WTC11 (cell line): Measurements from ENCODE around the gene BAG1. TPM values are rescaled to one million over a fixed set of nuclear protein-coding genes. Genes with fewer than 3 reads are reported as not detected.
A peak's percentile ranks its signal among the peaks of the same experiment; 100 is the strongest.

Experiments used
- ATAC-seq: fragments of 200-7000 bp; cut with Tn5 transposase; 2 replicates; pipeline ENCODE4 v1.10.0; 2021; ENCODE audit warnings: mild to moderate bottlenecking, moderate library complexity
- CTCF ChIA-PET: fragments of 300-600 bp; sonication (Branson Sonifier 250); formaldehyde crosslinking; loops from one replicate; lab custom pipeline; 2021; ENCODE audit warnings: antibody characterized with exemption; lab: Charles Lee
- POLR2A ChIA-PET: fragments of 350-600 bp; sonication (Branson Sonifier 250); formaldehyde crosslinking; loops from one replicate; lab custom pipeline; 2021; ENCODE audit warnings: antibody characterized with exemption; lab: Charles Lee
- DNase-seq: peaks from one replicate; pipeline ENCODE4 v3.0.0; 2021; ENCODE audit warnings: low spot score
- H3K27ac Mint-ChIP-seq: 2 replicates; pipeline ENCODE4 v1.8.0; 2021; ENCODE audit warnings: mixed read lengths
- H3K27me3 Mint-ChIP-seq: 2 replicates; pipeline ENCODE4 v1.8.0; 2021; ENCODE audit warnings: low read depth, mild to moderate bottlenecking, moderate library complexity, mixed read lengths
- H3K36me3 Mint-ChIP-seq: 2 replicates; pipeline ENCODE4 v1.8.0; 2021; ENCODE audit warnings: mixed read lengths
- H3K4me1 Mint-ChIP-seq: 2 replicates; pipeline ENCODE4 v1.8.0; 2022; ENCODE audit warnings: mixed read lengths
- H3K4me3 Mint-ChIP-seq: 2 replicates; pipeline ENCODE4 v1.8.0; 2021; ENCODE audit warnings: mild to moderate bottlenecking, moderate library complexity, mixed read lengths
- H3K9me3 Mint-ChIP-seq: 2 replicates; pipeline ENCODE4 v1.8.0; 2021; ENCODE audit warnings: mixed read lengths
- ATF1 ChIP-seq: sonication (generic); formaldehyde crosslinking; IDR thresholded peaks from 2 replicates; pipeline ENCODE4 v1.8.1; 2023; ENCODE audit warnings: mild to moderate bottlenecking, moderate library complexity, missing genetic modification reagents
- GABPB1 ChIP-seq: sonication (generic); formaldehyde crosslinking; IDR thresholded peaks from 2 replicates; pipeline ENCODE4 v1.8.1; 2023; ENCODE audit warnings: mild to moderate bottlenecking, missing genetic modification reagents
- HMGXB4 ChIP-seq: sonication (generic); formaldehyde crosslinking; IDR thresholded peaks from 2 replicates; pipeline ENCODE4 v1.8.1; 2023; ENCODE audit warnings: mild to moderate bottlenecking, moderate library complexity, missing genetic modification reagents
- IRF1 ChIP-seq: sonication (generic); formaldehyde crosslinking; IDR thresholded peaks from 2 replicates; pipeline ENCODE4 v1.8.0; 2023; ENCODE audit warnings: missing genetic modification reagents
- JAZF1 ChIP-seq: fragments of 250-450 bp; sonication (Bioruptor Pico); IDR thresholded peaks from 2 replicates; pipeline ENCODE4 v1.9.0; 2021; ENCODE audit warnings: moderate library complexity, mild to moderate bottlenecking, inconsistent platforms
- RELA ChIP-seq: sonication (generic); formaldehyde crosslinking; IDR thresholded peaks from 2 replicates; pipeline ENCODE4 v1.8.1; 2022; ENCODE audit warnings: missing genetic modification reagents, mild to moderate bottlenecking, borderline replicate concordance
- ZNF121 ChIP-seq: sonication (generic); formaldehyde crosslinking; IDR thresholded peaks from 2 replicates; pipeline ENCODE4 v1.8.0; 2023; ENCODE audit warnings: missing genetic modification reagents
- ZNF138 ChIP-seq: sonication (generic); formaldehyde crosslinking; conservative IDR thresholded peaks from 2 replicates; pipeline ENCODE4 v1.8.1; 2022; ENCODE audit warnings: mild to moderate bottlenecking, moderate library complexity, missing genetic modification reagents
- ZNF263 ChIP-seq: sonication (generic); formaldehyde crosslinking; IDR thresholded peaks from 2 replicates; pipeline ENCODE4 v1.8.1; 2022; ENCODE audit warnings: low read depth, mild to moderate bottlenecking, moderate library complexity, missing genetic modification reagents
- ZNF281 ChIP-seq: sonication (generic); formaldehyde crosslinking; IDR thresholded peaks from 2 replicates; pipeline ENCODE4 v1.8.0; 2023; ENCODE audit warnings: mild to moderate bottlenecking, missing genetic modification reagents
- ZNF416 ChIP-seq: fragments of 250-450 bp; sonication (Bioruptor Pico); IDR thresholded peaks from 2 replicates; pipeline ENCODE4 v1.9.0; 2021; ENCODE audit warnings: mild to moderate bottlenecking, inconsistent platforms
- ZNF671 ChIP-seq: fragments of 250-450 bp; sonication (Bioruptor Pico); IDR thresholded peaks from 2 replicates; pipeline ENCODE4 v1.8.0; 2021; ENCODE audit warnings: mild to moderate bottlenecking
- total RNA-seq: library from RNA; stranded (reverse); gene quantifications from 3 replicates; pipeline ENCODE4 v1.2.3, GENCODE V29; 2021
- TF ChIP-seq, protein P1 (sequence below): sonication (generic); formaldehyde crosslinking; IDR thresholded peaks from 2 replicates; pipeline ENCODE4 v1.8.1; 2023; ENCODE audit warnings: mild to moderate bottlenecking, missing genetic modification reagents, borderline replicate concordance
- TF ChIP-seq, protein P2 (sequence below): sonication (generic); formaldehyde crosslinking; IDR thresholded peaks from 2 replicates; pipeline ENCODE4 v1.8.0; 2022; ENCODE audit warnings: mild to moderate bottlenecking, missing genetic modification reagents

Gene BAG1
- total RNA-seq, 1 experiment from 2014 or later, result 52.9 TPM

GRCh38 chr9:33244137-33244784 is 20.2 kb downstream of the BAG1 start:
- POLR2A ChIA-PET, result interaction anchor here (0.6 kb wide), 1 partner anchor 46 kb away, joined by 5 read pairs; the partner anchor contains the start of gene NFX1
- Mint-ChIP-seq H3K27me3 (no peaks in the 10 kb centered on the region), H3K36me3 (no peaks in the 10 kb centered on the region), H3K4me1 (no peaks in the 10 kb centered on the region), H3K9me3 (no peaks in the 10 kb centered on the region), H3K4me3 (no peak overlapping the region), H3K27ac (no peak overlapping the region)
- TF ChIP-seq ZNF121 (CRISPR knock-in tag) (no peak), GABPB1 (peak; percentile 51; the same call in 1 of the 2 replicates)
- DNase-seq (no peak), ATAC-seq (no peak)
- CTCF ChIA-PET, result no interaction called here

DNA sequence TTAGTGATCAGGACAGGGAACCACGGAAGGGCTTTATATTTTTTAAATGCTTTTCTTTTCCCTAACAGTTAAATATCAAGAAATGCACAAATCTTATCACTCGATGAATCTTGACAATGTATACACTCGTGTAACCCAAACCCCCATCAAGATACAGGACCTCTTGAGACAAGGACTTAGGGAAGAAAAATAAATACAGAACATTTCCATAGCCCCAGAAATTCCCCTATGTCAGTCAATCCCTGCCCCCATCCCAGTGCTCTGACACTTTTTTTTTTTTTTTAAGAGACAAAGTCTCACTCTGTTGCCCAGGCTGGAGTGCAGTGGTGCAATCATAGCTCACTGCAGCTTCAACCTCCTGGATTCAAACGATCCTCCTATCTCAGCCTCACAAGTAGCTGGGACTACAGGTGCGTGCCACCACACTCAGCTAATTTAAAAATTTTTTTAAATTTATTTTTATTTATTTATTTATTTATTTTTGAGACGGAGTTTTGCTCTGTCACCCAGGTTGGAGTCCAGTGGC is 21.8 kb downstream of the BAG1 start:
- Mint-ChIP-seq H3K9me3 (no peaks in the 10 kb centered on the region), H3K4me1 (no peaks in the 10 kb centered on the region), H3K4me3 (no peak overlapping the region), H3K36me3 (no peaks in the 10 kb centered on the region), H3K27me3 (no peaks in the 10 kb centered on the region), H3K27ac (no peak overlapping the region)
- no peak for ATAC-seq
- no peak for DNase-seq
- ChIA-PET CTCF (interaction anchor here (1.4 to 3.3 kb wide), 3 partner anchors 9 to 173 kb away, joined by 3 to 12 read pairs (median 4); no protein-coding TSS in a partner anchor), POLR2A (no interaction called here)
- TF ChIP-seq ZNF416 (CRISPR knock-in tag), result no peak
- TF ChIP-seq ZNF281, result no peak
- TF ChIP-seq, protein P1, sequence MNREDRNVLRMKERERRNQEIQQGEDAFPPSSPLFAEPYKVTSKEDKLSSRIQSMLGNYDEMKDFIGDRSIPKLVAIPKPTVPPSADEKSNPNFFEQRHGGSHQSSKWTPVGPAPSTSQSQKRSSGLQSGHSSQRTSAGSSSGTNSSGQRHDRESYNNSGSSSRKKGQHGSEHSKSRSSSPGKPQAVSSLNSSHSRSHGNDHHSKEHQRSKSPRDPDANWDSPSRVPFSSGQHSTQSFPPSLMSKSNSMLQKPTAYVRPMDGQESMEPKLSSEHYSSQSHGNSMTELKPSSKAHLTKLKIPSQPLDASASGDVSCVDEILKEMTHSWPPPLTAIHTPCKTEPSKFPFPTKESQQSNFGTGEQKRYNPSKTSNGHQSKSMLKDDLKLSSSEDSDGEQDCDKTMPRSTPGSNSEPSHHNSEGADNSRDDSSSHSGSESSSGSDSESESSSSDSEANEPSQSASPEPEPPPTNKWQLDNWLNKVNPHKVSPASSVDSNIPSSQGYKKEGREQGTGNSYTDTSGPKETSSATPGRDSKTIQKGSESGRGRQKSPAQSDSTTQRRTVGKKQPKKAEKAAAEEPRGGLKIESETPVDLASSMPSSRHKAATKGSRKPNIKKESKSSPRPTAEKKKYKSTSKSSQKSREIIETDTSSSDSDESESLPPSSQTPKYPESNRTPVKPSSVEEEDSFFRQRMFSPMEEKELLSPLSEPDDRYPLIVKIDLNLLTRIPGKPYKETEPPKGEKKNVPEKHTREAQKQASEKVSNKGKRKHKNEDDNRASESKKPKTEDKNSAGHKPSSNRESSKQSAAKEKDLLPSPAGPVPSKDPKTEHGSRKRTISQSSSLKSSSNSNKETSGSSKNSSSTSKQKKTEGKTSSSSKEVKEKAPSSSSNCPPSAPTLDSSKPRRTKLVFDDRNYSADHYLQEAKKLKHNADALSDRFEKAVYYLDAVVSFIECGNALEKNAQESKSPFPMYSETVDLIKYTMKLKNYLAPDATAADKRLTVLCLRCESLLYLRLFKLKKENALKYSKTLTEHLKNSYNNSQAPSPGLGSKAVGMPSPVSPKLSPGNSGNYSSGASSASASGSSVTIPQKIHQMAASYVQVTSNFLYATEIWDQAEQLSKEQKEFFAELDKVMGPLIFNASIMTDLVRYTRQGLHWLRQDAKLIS (CRISPR knock-in tag), result no peak
- TF ChIP-seq ZNF138 (CRISPR knock-in tag), result no peak
- no peak for TF ChIP-seq ATF1 (CRISPR knock-in tag)
- TF ChIP-seq JAZF1 (CRISPR knock-in tag), result no peak
- TF ChIP-seq ZNF671 (CRISPR knock-in tag), result no peak
- no peak for TF ChIP-seq IRF1 (CRISPR knock-in tag)
- TF ChIP-seq, protein P2, sequence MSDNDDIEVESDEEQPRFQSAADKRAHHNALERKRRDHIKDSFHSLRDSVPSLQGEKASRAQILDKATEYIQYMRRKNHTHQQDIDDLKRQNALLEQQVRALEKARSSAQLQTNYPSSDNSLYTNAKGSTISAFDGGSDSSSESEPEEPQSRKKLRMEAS (CRISPR knock-in tag), result no peak

DNA sequence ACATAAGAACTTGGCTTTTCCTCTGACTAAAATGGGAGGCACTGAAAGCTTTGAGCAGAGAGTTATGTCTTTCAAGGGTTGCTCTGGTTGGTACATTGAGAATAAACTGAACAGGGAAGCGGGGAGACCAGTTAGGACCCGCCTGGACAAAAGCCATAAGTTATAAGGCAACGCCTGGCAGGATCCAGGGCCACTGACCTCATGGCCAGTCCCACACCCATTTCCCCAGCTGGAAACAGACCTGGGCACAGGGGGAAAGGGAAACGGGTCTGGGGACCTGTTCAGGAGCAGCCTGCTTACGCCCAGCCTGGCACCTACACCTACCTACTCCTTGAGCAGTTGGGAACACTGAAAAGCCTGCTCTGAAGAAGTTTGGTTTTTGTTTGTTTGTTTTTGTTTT is 23.2 kb downstream of the BAG1 start:
- Mint-ChIP-seq H3K4me3 (no peak overlapping the region), H3K27me3 (peaks cover 5% of the 10 kb centered on the region), H3K36me3 (no peaks in the 10 kb centered on the region), H3K4me1 (no peaks in the 10 kb centered on the region), H3K9me3 (no peaks in the 10 kb centered on the region), H3K27ac (no peak overlapping the region)
- ChIA-PET POLR2A (no interaction called here), CTCF (interaction anchor here (3.3 kb wide), 1 partner anchor 15 kb away, joined by 12 read pairs; no protein-coding TSS in a partner anchor)
- no peak for TF ChIP-seq HMGXB4 (CRISPR knock-in tag)
- TF ChIP-seq ZNF263 (CRISPR knock-in tag), result no peak
- no peak for TF ChIP-seq RELA (CRISPR knock-in tag)
- DNase-seq (no peak), ATAC-seq (no peak)
